Breast epithelium (tissue), 4 donors: Measurements from ENCODE around the gene CFDP1. TPM values are rescaled to one million over a fixed set of nuclear protein-coding genes. Genes with fewer than 3 reads are reported as not detected.
"Not testable (repeated sequence)": the region's sequence is repeated elsewhere in the genome, so short reads cannot be mapped to it uniquely, and the experiment has no call there.

ENCODE experiments used
- DNase-seq, 2 donors: peaks; one replicate each; pipeline ENCODE4 v3.0.0-alpha.2; 2019; ENCODE audit warnings: low spot score in 2 of 2
- H3K27ac ChIP-seq, 2 donors: fragments of 200-600 bp; sonication (generic) in 1 of 2; one replicate each; pipeline ENCODE4 v1.5.1; 2016 to 2019; ENCODE audit warnings: mild to moderate bottlenecking in 1 of 2
- H3K27me3 ChIP-seq, 2 donors: fragments of 200-600 bp; sonication (generic) in 1 of 2; one replicate each; pipeline versions ENCODE4 v1.5.1 to v1.6.0; 2017 to 2019; ENCODE audit warnings: control low read depth in 1 of 2, mild to moderate bottlenecking in 1 of 2
- H3K36me3 ChIP-seq: fragments of 200-600 bp; one replicate; pipeline ENCODE4 v1.5.1; 2019
- H3K4me1 ChIP-seq, 2 donors: fragments of 200-600 bp; sonication (generic); one replicate each; pipeline ENCODE4 v1.5.1; 2016 to 2019; ENCODE audit warnings: control low read depth in 1 of 2
- H3K4me3 ChIP-seq, 3 donors: fragments of 200-600 bp; sonication (generic); 1 replicate in 2 of 3; 2 replicates in 1 of 3; pipeline ENCODE4 v1.5.1; 2016 to 2019; ENCODE audit warnings: mild to moderate bottlenecking in 3 of 3, moderate library complexity in 2 of 3
- H3K9me3 ChIP-seq, 2 donors: fragments of 200-600 bp; sonication (generic) in 1 of 2; one replicate each; pipeline ENCODE4 v1.5.1; 2016 to 2019; ENCODE audit warnings: control low read depth in 1 of 2
- POLR2A ChIP-seq: fragments of 450-650 bp; IDR thresholded peaks from one replicate; pipeline ENCODE4 v1.6.1; 2016; ENCODE audit warnings: antibody characterized with exemption, mild to moderate bottlenecking, moderate library complexity
- POLR2AphosphoS5 ChIP-seq, 3 donors: sonication (generic); formaldehyde crosslinking; IDR thresholded peaks; one replicate each; pipeline ENCODE4 v1.6.1; 2017; ENCODE audit warnings: antibody characterized with exemption in 3 of 3
- intact Hi-C: fragments of 100-400 bp; cut with DNase I; formaldehyde crosslinking; loops from one replicate; pipeline ENCODE4 v1.15.1; 2023; ENCODE audit warnings: low total_unique reads
- total RNA-seq, 3 donors: library from RNA; depleted of rRNA; stranded (reverse); fragments of >200 nt; gene quantifications; one replicate each; pipeline ENCODE4 v1.1.0, GENCODE V29; 2016
- TF ChIP-seq, protein P1 (sequence below), 3 donors: fragments of 450-650 bp; IDR thresholded peaks; one replicate each; pipeline ENCODE4 v1.5.1; 2016 to 2017; ENCODE audit warnings: antibody characterized with exemption in 3 of 3, mild to moderate bottlenecking in 3 of 3, moderate library complexity in 3 of 3

The CFDP1 gene
- total RNA-seq, 3 donors from 2014 or later, result 55.5 to 81.9 (median 80.9) TPM

DNA sequence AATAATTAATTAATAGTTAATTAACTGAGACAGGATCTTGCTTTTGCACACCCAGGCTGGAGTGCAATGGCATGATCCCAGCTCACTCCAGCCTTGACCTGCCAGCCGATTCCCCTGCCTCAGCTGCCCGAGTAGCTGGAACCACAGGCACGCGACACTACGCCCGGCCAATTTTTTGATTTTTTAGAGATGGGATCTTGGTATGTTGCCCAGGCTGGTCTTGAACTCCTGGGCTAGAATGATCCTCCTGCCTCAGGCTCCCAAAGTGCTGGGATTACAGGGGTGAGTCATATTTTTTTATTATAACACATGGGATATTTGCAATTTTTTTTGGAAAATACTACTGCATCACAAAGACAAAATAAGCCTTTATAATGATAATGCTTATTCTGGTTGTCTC is 151.5 kb downstream of the CFDP1 start:
- Histone ChIP-seq H3K4me1 (no peaks in the 10 kb centered on the region), H3K27ac (no peak overlapping the region), H3K9me3 (no peaks in the 10 kb centered on the region), H3K36me3 (no peaks in the 10 kb centered on the region), H3K4me3 (no peak overlapping the region), H3K27me3 (no peaks in the 10 kb centered on the region)
- intact Hi-C loops, result no loop called here
- DNase-seq, result no peak
- no peak for TF ChIP-seq POLR2A
- TF ChIP-seq, protein P1, sequence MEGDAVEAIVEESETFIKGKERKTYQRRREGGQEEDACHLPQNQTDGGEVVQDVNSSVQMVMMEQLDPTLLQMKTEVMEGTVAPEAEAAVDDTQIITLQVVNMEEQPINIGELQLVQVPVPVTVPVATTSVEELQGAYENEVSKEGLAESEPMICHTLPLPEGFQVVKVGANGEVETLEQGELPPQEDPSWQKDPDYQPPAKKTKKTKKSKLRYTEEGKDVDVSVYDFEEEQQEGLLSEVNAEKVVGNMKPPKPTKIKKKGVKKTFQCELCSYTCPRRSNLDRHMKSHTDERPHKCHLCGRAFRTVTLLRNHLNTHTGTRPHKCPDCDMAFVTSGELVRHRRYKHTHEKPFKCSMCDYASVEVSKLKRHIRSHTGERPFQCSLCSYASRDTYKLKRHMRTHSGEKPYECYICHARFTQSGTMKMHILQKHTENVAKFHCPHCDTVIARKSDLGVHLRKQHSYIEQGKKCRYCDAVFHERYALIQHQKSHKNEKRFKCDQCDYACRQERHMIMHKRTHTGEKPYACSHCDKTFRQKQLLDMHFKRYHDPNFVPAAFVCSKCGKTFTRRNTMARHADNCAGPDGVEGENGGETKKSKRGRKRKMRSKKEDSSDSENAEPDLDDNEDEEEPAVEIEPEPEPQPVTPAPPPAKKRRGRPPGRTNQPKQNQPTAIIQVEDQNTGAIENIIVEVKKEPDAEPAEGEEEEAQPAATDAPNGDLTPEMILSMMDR (IDR thresholded peaks at IDR 0.05), result no peak
- TF ChIP-seq POLR2AphosphoS5 (IDR thresholded peaks at IDR 0.05), result no peak

DNA sequence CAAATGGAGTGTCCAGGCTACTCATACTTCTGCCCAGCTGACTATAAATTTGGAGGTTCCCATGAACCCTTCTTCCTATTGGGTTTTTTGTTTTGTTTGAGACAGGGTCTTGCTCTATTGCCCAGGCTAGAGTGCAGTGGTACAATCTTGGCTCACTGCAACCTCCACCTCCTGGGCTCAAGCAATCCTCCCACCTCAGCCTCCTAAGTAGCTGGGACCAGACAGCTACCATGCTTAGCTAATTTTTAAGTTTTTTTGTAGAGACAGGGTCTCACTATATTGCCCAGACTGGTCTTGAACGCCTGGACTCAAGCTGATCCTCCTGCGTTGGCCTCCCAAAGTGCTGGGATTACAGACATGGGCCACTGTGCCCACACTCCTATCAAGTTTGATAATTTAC is 152.3 kb downstream of the CFDP1 start:
- intact Hi-C loops, H3K4me1 ChIP-seq, H3K27me3 ChIP-seq, H3K4me3 ChIP-seq, DNase-seq, H3K27ac ChIP-seq, H3K9me3 ChIP-seq, H3K36me3 ChIP-seq: not testable (repeated sequence)

DNA sequence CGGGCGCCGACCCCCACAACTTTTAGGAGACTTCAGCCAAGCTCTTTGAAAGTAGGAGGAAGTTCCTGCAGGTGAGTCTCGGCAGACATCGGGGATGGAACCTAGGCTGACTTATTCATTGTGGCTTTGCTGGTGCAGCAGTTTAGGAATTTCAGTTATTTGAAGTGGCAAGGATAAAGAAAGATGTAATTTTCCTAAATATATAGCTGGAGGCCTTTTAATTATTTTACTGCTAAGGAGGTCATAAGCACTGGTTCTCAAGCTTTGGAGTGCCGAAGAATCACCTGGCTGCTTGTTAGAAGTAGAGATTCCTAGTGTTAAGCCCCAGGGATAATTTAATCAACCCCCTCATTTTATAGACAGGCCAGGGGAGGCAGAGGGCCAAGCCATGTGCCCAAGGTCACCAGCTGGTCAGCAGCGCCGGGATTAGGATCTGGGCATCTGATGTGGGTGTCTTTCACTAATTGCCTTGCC is 152.9 kb downstream of the CFDP1 start:
- no peaks in the 10 kb centered on the region for H3K9me3 ChIP-seq
- no peak overlapping the region for H3K4me3 ChIP-seq
- no peak for DNase-seq
- H3K36me3 ChIP-seq, result no peaks in the 10 kb centered on the region
- intact Hi-C loops, result no loop called here
- TF ChIP-seq, protein P1 (IDR thresholded peaks at IDR 0.05), result no peak
- no peaks in the 10 kb centered on the region for H3K4me1 ChIP-seq
- no peak overlapping the region for H3K27ac ChIP-seq
- H3K27me3 ChIP-seq, result no peaks in the 10 kb centered on the region

DNA sequence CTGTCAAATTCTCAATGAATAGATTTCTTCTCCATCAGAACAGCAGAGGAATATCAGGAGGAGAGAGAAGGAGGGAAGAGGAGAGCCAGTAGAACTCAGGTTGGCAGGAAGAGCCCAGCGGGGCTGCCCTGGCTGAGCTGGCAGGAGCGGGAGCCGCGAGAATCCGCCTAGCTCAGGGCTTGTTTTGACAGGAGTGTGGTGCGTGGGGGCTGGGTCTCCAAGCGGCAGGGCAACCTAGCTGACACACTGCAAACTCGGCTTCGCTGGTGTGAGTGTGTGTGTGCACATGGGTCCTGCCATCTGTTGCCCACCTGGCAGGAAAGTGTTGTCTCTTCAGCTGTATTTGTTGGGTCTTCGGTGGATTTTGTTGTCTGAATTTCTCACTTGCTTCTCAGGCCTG is 154.0 kb downstream of the CFDP1 start:
- H3K9me3 ChIP-seq, result no peaks in the 10 kb centered on the region
- intact Hi-C loops, result no loop called here
- no peak overlapping the region for H3K4me3 ChIP-seq
- no peaks in the 10 kb centered on the region for H3K4me1 ChIP-seq
- H3K27me3 ChIP-seq, result no peaks in the 10 kb centered on the region
- no peak for TF ChIP-seq POLR2A
- TF ChIP-seq, protein P1 (IDR thresholded peaks at IDR 0.05), result no peak
- no peak for TF ChIP-seq POLR2AphosphoS5 (IDR thresholded peaks at IDR 0.05)
- no peak overlapping the region for H3K27ac ChIP-seq
- no peaks in the 10 kb centered on the region for H3K36me3 ChIP-seq
- no peak for DNase-seq

DNA sequence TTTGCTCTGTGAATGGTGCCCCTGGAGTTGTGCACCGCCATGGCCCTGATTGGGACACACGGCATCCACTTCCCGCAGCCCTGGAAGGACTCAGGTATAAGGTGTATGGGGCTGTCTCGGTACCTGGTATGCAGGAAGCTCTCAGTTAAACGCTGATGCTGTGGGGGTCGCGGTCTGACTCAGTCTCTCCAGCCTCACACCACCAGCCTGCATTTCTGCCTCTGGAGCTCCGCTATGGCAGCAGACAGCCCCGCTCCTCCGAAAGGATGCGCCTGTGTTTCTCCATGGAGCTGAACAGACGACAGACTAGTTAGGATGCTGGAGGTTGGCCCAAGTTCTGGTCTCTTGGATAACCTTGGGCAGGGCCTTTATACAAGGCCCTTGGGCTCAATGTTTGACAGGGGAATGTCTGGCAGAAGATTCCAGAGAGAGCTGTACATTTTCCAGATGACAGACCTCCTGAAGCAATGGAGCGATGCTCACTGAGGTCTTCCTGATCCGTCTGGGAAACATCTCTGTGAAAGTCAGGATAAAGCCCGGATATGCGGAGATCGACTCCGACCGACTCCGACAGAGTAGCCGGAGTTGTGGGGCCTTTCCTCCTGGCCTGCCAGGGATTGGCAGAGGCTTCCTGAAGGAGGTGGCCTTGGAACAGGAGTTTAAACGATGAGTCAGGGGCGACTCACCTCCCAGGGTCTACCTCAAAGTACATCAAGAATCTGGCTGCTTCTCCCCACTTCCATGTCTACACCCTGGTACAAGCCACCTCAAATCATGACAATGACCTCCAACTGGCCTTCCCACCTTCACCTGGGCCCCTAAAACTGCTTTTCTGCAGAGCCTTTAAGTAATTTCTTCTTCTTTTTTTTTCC is 160.0 kb downstream of the CFDP1 start:
- no peaks in the 10 kb centered on the region for H3K36me3 ChIP-seq
- intact Hi-C loops, result no loop called here
- DNase-seq, result no peak
- H3K27ac ChIP-seq, result no peak overlapping the region
- H3K27me3 ChIP-seq, result no peaks in the 10 kb centered on the region
- H3K4me3 ChIP-seq, result no peak overlapping the region
- TF ChIP-seq POLR2A (no peak), POLR2AphosphoS5 (IDR thresholded peaks at IDR 0.05) (no peak)
- TF ChIP-seq, protein P1 (IDR thresholded peaks at IDR 0.05), result no peak
- no peaks in the 10 kb centered on the region for H3K4me1 ChIP-seq
- H3K9me3 ChIP-seq, result no peaks in the 10 kb centered on the region

DNA sequence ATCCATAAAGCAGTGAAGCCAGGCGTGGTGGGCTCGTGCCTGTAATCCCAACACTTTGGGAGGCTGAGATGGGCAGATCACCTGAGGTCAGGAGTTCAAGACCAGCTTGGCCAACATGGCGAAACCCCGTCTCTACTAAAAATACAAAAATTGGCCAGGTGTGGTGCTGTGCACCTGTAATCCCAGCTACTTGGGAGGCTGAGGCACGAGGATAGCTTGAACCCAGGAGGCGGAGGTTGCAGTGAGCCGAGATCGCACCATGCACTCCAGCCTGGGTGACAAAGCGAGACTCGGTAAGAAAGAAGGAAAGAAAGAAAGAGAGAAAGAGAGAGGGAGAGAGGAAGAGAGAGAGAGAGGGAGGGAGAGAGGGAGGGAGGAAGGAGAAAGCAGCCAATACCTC is 160.7 kb downstream of the CFDP1 start:
- intact Hi-C loops, result not testable (repeated sequence)

More for the DNA sequence above, 160.7 kb downstream of the CFDP1 start:
- not testable (repeated sequence) for H3K9me3 ChIP-seq, DNase-seq, H3K4me3 ChIP-seq, H3K36me3 ChIP-seq, H3K27me3 ChIP-seq, H3K27ac ChIP-seq, H3K4me1 ChIP-seq
